HUDEP-2 (cell line): Measurements from ENCODE around the gene RELN.
"Not testable (repeated sequence)": the region's sequence is repeated elsewhere in the genome, so short reads cannot be mapped to it uniquely, and the experiment has no call there.

Experiments
- DNase-seq, 76 experiments: peaks; one replicate each; lab custom pipeline; 2025; ENCODE audit not compliant: unreplicated experiment in 76 of 76; lab: John Stamatoyannopoulos, UW

The RELN gene

DNA sequence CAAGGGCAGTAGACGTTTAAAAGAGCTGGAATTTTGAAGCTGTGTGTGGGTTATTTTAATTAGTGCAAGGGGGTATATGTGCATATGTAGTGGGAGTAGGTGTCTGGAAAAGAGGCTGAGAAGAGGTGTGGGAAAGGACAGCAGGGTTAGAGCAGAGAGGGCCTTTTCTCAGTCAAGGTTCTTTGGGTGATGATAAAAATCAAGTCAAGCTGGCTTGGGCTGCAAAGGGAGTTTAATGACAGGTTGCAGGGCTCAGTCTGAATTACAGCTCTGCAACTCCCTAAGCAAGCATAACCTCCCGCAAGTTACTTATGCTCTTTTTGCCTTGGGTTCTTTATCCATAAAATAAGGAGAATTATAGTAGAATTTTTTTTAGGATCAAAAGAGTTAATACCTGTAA is 83.5 kb downstream of the RELN start:
- no peak for DNase-seq

DNA sequence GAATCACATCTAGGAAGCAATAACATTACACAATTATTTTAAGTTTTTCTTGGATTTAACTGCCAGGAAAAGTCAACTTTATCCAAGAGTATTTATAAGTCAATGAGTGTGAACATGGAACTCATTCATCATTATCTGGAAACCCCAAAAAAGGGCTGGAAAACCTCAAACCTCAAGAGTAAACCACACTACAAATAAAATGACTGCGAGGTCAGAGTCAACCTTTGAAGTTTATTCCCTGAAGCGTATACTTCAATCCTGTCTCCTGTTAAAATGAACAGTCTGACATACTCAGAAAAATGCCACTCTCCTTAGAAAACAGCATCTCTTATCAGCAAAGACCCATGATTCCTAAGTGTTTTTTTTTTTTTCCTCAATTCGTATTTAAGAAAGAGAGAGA is 86.5 kb downstream of the RELN start:
- no peak for DNase-seq

DNA sequence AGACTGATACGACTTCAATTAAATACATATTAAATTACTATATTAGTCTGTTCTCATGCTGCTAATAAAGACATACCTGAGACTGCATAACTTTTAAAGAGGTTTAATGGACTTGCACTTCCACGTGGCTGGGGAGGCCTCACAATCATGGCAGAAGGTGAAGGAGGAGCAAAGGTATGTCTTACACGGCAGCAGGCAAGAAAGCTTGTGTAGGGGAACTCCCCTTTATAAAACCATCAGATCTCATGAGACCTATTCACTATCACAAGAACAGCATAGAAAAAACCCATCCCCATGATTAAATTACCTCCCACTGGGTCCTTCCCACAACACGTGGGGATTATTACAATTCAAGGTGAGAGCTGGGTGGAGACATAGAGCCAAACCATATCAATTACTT is 92.6 kb downstream of the RELN start:
- not testable (repeated sequence) for DNase-seq

DNA sequence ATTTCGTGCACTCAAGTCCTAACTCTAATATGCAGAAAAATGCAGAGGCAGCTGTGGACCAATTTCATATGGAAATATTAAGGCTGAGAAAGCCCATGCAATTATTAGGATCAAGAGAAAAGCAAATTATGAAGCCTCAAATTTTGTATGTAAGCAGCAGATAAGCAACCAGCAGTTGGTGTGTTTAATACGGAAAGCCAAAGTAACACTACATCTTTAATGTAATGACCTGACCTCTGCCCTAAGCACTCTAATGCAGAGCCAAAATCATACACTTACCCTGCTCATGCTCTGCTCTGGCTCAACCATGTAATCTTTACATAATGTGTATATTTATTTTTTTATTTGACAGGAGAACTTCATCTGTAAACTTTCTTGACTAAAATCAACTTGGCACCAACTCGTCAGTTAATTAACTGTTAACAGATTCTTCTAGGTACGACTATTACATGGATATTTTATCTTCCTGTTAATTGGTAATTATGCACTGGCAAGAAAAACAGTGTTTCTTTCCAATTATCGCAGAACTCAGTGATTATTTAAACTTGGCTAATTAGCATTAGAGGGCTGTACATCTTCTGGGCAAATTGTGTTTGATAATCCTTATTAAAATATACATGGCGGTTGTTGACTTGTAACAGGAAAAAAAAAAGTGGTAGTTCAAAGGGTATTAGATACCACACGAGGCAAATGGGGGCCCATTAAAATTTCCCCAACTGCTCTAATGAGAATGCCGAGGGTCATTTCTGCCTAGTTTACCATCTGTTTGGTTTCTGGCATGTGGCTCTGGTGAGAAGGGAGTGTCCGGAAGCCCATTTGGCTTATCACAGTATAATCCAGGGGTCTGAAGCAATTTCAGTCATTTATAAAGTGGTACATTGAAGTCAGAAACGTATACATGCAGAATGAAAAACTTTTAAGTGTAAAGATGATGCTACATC is 94.5 kb downstream of the RELN start:
- no peak for DNase-seq

DNA sequence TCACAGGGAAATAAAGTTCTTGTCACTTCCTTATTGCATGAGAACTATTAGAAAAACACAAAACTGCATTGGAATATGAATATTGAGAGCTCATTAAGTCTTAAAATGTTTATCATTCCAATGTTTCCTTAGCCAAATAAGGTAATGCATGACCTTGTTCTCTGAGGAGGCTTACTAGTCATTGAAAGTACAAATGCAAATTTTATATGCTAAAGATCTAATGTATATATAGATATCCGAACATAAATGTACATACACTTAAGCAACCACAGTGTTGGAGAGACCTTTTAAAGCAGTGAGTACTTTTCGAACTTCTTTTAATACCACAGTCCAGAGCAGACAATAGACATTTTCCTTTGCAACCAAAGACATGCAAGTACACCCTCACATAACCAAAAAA is 96.1 kb downstream of the RELN start:
- DNase-seq = no peak

DNA sequence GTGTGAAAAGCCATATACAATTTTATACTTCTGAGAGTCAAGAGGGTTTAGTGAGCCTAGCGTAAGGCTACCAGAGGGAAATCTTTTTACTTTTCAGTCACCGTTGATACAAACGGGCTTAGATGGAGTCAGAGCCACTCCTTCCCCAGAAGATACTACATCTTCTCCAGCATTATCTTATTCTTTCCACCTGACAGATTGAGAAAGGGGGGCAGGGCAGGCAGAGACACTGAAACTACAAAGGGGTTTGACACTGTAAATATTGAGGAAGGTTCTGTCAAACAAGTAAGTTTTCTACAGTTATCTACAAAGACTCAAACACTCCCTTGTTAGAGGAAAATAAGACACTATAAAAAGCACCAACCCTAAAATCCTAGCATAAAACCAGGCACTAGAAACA is 100.0 kb downstream of the RELN start:
- no peak for DNase-seq

DNA sequence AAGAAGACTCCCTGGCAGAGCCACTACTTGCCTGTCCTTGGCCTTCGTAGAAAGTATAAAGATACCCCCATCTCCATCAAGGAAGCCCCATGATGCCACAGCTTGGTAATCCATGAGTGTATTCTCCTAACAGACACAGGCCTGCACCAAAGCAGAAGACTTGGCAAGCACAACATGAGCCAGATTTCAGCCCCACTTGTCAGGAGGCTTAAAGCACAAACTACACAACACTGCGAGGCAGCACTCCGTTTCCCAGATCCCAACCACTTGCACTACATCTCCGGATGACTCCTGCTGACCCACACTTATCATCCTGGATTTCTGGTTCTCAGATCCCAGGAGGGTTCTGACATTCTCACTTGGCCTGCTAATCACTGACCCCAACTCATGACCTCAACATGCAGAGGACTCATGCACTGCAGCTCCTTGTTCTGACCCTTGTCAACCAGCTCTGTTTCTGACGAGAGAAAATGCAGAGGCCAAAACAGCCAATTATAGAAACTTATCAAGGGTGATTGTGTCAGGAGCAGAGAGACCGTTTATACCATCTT is 100.8 kb downstream of the RELN start:
- DNase-seq = no peak

DNA sequence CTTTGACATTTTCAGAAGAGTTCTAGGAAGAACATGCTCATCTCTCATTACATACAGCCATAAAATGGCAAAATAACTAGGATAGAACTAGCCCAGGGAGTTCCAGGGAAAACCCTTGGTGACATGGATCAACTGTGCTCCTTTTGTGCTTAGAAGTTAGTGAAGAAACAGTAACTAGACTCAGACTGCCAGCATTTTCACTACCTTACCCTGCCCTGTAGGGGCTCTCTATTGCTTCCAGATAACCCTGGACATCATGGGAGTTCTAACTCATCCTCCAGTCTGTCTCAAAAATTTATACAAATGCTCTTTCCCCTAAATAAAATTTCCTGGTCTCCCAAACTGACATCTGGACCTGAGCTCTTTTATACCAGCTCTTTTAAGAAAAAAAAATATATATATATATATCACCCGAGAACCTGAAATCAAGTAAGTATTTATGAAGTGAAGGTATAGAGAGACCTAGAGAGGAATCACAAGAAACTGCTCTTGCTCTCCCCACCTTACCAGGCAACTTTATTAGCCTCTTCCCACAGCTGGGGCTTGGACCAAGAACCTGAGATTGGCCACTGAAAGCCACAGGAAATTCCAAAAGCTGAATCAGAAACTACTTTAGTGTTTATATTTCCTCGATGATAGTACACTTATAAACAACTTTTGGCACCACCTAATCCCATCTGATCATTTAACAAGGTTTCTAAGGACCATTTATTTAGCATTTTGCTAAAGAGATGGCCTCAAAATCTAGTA is 101.4 kb downstream of the RELN start:
- DNase-seq = peak in 1 of 76 experiments; percentile 9

DNA sequence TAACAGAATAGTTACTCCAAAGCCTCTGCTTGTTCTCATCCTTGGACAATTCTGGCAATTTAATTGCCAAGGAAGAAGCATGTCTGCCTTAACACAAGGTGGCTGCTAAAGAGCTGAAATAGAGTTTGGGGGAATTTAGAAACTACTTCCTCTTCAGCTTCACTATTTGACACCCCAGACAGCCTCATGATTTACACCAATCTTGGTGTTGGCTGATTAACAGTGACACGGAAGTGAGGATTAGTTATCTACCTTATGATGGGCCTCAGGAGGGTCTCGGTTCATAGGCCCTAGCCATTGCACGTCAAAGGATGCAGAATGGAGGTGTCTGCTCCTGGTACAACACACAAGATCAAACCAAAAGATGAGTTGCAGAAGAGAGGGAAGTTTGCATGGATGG is 102.4 kb downstream of the RELN start:
- DNase-seq = no peak

DNA sequence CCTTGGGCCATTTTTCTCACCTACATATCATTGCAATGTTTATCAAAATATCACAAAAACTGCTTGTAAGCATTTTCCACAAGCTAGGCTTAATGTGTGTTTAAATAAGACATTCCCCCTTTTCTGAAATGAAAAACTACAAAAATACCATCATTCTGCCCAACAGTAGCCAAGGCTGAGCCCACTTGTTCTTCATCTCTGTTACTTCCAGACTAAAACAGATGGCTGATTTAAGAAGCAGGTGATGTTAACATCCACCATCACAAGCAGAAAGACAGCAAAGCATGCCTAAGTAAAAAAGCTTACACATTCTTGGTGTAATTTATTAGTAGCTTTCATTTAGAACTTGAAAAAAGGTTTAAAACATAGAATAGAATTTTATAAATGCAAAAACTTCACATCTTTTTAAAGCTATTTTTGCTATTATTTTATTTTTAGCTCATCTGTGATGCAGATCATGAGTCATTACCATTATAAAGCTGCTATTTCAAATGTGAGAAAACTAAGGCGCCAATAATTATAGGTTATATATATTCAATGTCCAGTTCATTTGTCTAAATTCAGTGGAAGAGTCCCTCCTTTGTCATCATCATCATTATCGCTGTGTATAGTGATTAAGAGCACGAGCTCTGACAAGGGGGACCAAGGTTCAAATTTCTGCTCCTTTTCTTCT is 109.4 kb downstream of the RELN start:
- DNase-seq = no peak

DNA sequence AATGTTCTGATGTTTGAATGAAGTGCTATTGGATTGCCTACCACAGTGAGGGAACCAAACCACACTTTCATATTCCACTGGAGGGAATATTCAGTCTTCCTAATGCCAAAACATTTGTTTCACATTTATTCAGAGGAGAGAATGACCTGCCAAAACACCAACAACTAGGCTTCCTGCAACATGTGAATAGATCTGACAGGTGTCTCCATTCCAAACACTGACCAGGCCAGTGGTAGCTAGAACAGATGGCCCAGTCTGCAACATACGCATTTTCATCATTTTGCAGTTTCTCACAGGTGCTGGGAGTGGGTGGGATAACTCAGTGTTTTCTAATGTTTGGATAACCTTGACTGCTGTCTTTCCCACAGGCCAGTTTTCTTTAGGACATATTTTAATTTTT is 110.0 kb downstream of the RELN start:
- DNase-seq = no peak

DNA sequence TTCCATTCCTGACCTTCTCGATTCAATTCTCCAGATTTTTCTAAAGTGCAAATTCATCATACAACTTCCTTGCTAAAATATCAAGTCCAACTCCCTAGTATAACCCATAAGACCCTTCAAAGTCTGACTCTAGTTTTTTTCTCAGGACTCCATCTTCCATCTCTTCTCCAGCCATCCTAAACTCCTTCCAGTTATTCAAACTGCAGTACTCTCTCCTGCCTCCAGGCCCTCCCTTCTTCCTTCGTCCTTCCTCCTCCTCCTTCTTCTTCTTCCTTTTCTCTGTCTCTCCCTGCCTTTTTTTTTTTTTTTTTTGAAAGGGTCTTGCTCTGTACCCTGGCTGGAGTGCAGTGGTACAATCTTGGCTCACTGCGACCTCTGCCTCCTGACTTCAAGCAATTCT is 111.9 kb downstream of the RELN start:
- no peak for DNase-seq

DNA sequence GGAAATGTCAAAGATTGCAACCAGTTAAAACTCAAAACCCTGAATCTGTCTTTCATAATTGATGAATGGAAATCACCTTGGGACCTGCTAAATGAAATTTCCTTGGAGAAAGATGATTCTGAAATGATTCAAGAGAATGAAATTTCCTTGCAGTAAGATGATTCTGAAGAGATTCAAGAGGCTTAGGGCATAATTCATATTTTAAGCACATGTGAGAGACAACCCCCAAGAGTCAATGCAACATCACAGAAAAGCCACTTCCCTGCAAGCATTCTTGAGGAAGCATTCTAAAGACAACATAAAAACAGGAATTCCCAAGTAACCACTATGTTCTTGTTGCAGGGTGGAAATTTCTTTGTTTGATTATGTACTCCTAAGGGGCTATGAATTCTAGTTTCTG is 113.7 kb downstream of the RELN start:
- DNase-seq = no peak

DNA sequence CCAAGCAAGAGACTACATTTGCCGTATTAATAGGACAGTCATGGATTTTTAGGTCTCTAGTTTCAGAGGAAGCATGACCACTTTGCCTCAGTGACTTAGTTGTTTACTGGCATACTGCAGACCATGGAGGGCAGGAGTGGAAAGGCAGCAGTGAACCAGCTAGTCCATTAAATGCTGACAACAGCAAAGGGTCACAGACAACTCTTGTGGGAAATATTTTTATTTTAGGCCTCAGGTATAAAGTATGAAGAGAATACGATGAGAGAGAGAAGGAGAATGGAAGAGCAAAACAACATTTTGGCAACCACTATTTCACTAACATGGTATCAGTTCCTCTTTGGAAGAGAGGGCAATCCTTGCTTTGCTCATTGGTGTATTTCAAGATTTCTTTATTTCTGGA is 118.0 kb downstream of the RELN start:
- DNase-seq = no peak

DNA sequence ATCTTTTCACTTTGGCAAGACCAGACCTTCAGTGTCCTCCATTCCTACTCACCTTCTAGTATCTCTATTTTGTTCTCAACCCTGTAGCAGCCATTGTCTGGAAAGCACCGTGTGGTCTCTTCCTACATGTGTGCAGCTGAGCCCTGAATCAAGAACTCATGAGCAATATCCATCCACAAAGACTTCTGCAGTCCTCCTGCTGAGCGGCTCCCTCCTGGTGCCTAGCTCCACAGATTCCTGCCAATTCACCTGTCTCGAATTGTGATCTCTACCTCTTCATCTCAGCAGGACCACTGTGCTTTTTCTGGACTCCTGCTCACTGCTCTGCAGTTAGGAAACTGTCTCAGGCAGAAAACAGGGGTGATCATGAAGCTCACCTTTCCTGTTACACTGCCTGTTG is 118.8 kb downstream of the RELN start:
- DNase-seq = no peak

DNA sequence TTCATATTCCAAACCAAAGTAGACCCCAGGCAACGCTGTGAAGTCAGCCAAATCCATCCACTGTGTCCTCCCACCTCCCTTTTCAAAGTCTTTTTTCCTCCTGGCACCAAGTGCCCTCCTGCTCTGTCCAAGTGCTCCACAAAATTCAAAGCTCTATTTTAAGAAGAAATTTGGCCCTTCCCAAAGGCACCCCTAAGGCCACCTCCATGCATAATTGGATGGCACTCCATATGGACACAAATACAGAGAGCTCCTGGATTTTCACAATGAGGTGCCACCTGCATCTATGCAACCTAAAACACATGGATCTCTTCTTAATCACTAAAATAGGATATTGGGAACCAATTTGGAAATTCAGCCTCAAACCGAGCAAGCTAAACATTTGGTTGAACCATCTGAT is 121.6 kb downstream of the RELN start:
- DNase-seq = no peak

DNA sequence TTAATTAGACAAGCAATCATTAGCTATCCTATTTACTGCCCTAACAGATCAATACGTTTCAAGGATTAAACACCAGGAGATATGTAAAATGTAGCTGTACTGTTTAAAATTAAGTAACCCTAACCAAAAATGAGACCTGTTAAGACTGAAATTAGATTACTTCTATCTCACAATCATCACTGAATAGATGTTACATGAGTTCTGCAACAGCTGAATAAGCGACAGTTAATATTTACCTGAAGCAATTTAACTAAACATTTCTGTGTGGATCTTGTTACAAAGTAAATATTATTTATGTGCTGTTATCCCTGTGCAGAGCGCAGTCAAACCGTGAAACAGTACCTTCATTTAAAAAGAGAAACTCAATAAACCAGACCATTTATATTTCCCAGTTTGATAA is 122.5 kb downstream of the RELN start:
- no peak for DNase-seq

DNA sequence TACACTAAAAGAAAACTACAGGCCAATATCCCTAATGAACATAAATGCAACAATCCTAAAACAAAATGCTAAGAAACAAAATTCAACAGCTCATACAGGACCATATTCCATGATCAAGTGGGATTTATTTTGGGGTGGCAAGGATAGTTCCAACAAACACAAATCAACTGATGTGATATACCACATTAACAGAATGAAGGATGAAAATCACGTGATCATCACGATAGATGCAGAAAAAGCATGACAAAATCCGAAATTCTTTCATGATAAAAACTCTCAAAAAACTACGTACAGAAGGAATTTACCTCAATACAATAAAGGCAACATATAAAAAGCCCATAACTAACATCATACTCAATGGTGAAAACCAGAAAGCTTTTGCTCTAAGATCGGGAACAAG is 124.0 kb downstream of the RELN start:
- no peak for DNase-seq

DNA sequence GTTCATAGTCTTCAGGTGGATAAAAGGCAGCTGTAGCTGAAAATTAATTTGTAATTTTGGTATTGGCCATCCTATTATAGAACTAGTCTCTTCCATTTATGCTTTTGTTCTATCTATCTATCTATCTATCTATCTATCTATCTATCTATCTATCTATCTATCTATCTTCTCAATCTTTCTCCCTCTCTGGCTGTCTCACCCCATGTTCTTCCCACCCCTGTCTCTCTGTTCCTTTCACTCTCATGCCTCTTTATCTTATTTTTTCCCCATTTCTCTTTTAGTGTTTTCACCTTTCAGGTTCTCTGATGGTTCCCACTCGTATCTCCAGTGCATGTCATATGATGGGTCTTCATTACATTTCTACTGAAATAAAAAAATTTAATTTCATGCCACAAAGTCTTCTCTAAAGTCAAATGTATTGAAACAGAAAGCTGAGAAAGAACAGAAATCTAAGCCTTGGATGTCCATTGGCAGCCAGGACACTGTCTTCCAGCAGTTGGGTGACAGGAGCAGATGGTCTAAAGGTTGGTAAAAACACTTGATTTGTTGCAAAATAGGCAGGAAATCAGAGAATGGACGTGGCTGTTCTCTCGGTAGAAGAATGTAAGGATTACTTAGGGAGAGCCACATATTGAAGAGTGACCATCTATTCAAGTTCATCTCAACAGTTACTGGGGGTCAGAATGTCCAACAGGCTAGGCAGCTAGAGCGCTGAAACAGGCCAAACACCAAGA is 127.0 kb downstream of the RELN start:
- no peak for DNase-seq

DNA sequence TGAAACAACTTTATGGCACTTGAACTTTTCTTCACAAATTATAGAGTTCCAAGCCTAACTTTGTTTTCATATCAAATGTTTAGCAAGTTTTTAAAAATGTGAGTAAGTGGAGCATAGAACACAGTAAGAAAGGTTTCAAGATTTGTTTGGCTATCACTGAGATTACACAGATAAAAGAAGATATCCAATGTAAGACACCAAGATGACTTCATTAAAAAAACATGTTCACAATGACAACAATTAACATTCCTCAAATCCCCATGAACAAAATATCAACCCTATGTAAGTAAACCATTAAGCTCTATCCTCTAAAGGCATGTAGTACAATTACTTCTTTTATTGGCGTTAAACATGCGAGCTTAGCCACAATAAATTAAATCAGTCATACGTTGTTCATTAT is 129.7 kb downstream of the RELN start:
- no peak for DNase-seq

DNA sequence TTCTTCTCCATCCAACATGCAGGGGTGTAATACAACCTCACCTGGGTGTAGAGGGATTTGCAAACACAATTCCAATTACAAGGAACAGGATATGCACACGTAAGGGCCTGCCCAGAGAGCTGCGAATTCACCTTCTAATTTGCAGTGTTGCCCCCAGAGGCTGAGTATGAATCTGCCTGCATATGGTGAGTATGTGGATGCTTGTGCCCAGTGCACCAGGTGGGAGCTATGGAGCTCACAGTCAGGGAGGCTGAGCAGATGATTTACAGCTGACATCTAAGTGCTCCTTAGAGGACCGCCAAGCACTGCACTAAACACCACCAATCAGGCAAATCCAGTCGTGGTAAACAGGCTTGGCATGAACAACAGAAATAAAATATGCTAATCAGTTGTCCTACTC is 132.0 kb downstream of the RELN start:
- peak in 2 of 76 experiments; percentile 8 to 14 for DNase-seq
